GM23338 (cell line): ENCODE data around the gene TMEM121. TPM values are rescaled to one million over a fixed set of nuclear protein-coding genes. Genes with fewer than 3 reads are reported as not detected.

Experiments used
- ATAC-seq: fragments of 200-7000 bp; cut with Tn5 transposase; 3 replicates; pipeline ENCODE4 v1.9.1; 2020
- DNase-seq: peaks from one replicate; pipeline ENCODE4 v3.0.0-alpha.2; 2015; ENCODE audit warnings: low spot score
- H2AFZ ChIP-seq: fragments of 200-600 bp; sonication (generic); 2 replicates; pipeline ENCODE4 v1.8.0; 2016; ENCODE audit warnings: antibody characterized with exemption, mild to moderate bottlenecking, moderate library complexity
- H3F3A ChIP-seq: fragments of 200-600 bp; sonication (generic); replicated peaks from 2 replicates; pipeline ENCODE4 v1.8.0; 2017; ENCODE audit warnings: antibody characterized with exemption, mixed run types, low read depth
- H3K27ac ChIP-seq: fragments of 200-600 bp; sonication (generic); 2 replicates; pipeline ENCODE4 v1.6.1; 2016; ENCODE audit warnings: low read depth
- H3K27me3 ChIP-seq: fragments of 200-600 bp; sonication (generic); 2 replicates; pipeline ENCODE4 v1.8.0; 2016; ENCODE audit warnings: mild to moderate bottlenecking, mixed run types, moderate library complexity; ENCODE audit not compliant: insufficient read depth
- H3K36me3 ChIP-seq: fragments of 200-600 bp; sonication (generic); 2 replicates; pipeline ENCODE4 v1.8.0; 2016; ENCODE audit warnings: mild to moderate bottlenecking; ENCODE audit not compliant: insufficient read depth
- H3K4me1 ChIP-seq: fragments of 200-600 bp; sonication (generic); 2 replicates; pipeline ENCODE4 v1.8.0; 2016; ENCODE audit warnings: mild to moderate bottlenecking, moderate library complexity; ENCODE audit not compliant: insufficient read depth
- H3K4me2 ChIP-seq: fragments of 200-600 bp; sonication (generic); 2 replicates; pipeline ENCODE4 v1.7.1; 2017; ENCODE audit warnings: mixed run types
- H3K4me3 ChIP-seq: fragments of 200-600 bp; sonication (generic); 2 replicates; pipeline ENCODE4 v1.6.1; 2016; ENCODE audit warnings: mixed run types
- H3K79me2 ChIP-seq: fragments of 200-600 bp; sonication (generic); replicated peaks from 2 replicates; pipeline ENCODE4 v1.8.0; 2017; ENCODE audit warnings: mild to moderate bottlenecking; ENCODE audit not compliant: insufficient read depth
- H3K9me2 ChIP-seq: fragments of 200-600 bp; sonication (generic); 2 replicates; pipeline ENCODE4 v1.8.0; 2017; ENCODE audit not compliant: insufficient read depth
- H4K20me1 ChIP-seq: fragments of 200-600 bp; sonication (generic); replicated peaks from 2 replicates; pipeline ENCODE4 v1.8.0; 2017; ENCODE audit warnings: mild to moderate bottlenecking; ENCODE audit not compliant: insufficient read depth
- H3K27ac Mint-ChIP-seq: 2 replicates; pipeline ENCODE4 v1.8.0; 2020; ENCODE audit warnings: inconsistent platforms, mild to moderate bottlenecking, moderate library complexity, mixed read lengths
- H3K27me3 Mint-ChIP-seq: 3 replicates; pipeline ENCODE4 v1.8.0; 2022; ENCODE audit warnings: low read depth, mild to moderate bottlenecking, moderate library complexity, mixed read lengths, inconsistent platforms; ENCODE audit not compliant: insufficient read depth, poor library complexity
- H3K36me3 Mint-ChIP-seq: 3 replicates; pipeline ENCODE4 v1.8.0; 2021; ENCODE audit warnings: low read depth, mild to moderate bottlenecking, inconsistent platforms, moderate library complexity, mixed read lengths
- H3K4me1 Mint-ChIP-seq: 3 replicates; pipeline ENCODE4 v1.8.0; 2020; ENCODE audit warnings: mild to moderate bottlenecking, inconsistent platforms, mixed read lengths
- H3K4me3 Mint-ChIP-seq: 3 replicates; pipeline ENCODE4 v1.8.0; 2021; ENCODE audit warnings: moderate library complexity, mild to moderate bottlenecking, inconsistent platforms, mixed read lengths
- H3K9me3 Mint-ChIP-seq: 3 replicates; pipeline ENCODE4 v1.8.0; 2020; ENCODE audit warnings: moderate library complexity, mild to moderate bottlenecking, inconsistent platforms, mixed read lengths
- CREB1 ChIP-seq: fragments of 250-450 bp; sonication (Bioruptor Pico); IDR thresholded peaks from 2 replicates; pipeline ENCODE4 v1.5.0; 2020; ENCODE audit warnings: low read depth, mild to moderate bottlenecking, moderate library complexity
- ETS1 ChIP-seq: IDR thresholded peaks from 2 replicates; pipeline ENCODE4 v1.6.1; 2016; ENCODE audit warnings: antibody characterized with exemption
- EZH2 ChIP-seq: fragments of 200-600 bp; sonication (generic); IDR thresholded peaks from one replicate; pipeline ENCODE4 v1.8.0; 2017; ENCODE audit warnings: antibody characterized with exemption, mild to moderate bottlenecking, low read depth; ENCODE audit not compliant: unreplicated experiment
- EZH2phosphoT487 ChIP-seq: fragments of 200-600 bp; sonication (generic); IDR thresholded peaks from one replicate; pipeline ENCODE4 v1.8.1; 2018; ENCODE audit warnings: antibody characterized with exemption; ENCODE audit not compliant: unreplicated experiment
- JUNB ChIP-seq: IDR thresholded peaks from one replicate; pipeline ENCODE4 v1.6.1; 2016; ENCODE audit warnings: antibody characterized with exemption; ENCODE audit not compliant: unreplicated experiment
- NANOG ChIP-seq: IDR thresholded peaks from 2 replicates; pipeline ENCODE4 v1.6.1; 2016; ENCODE audit warnings: antibody characterized with exemption, borderline replicate concordance
- POLR2AphosphoS5 ChIP-seq: IDR thresholded peaks from 2 replicates; pipeline ENCODE4 v1.6.1; 2016; ENCODE audit warnings: antibody characterized with exemption, low read depth
- REST ChIP-seq: IDR thresholded peaks from one replicate; pipeline ENCODE4 v1.6.1; 2018; ENCODE audit warnings: antibody characterized with exemption; ENCODE audit not compliant: unreplicated experiment
- STAT1 ChIP-seq: IDR thresholded peaks from one replicate; pipeline ENCODE4 v1.6.1; 2016; ENCODE audit warnings: antibody characterized with exemption; ENCODE audit not compliant: unreplicated experiment
- ZNF114 ChIP-seq: fragments of 250-450 bp; sonication (Bioruptor Pico); IDR thresholded peaks from 2 replicates; pipeline ENCODE4 v1.5.0; 2020; ENCODE audit warnings: mild to moderate bottlenecking, moderate library complexity
- ZNF331 ChIP-seq: fragments of 250-450 bp; sonication (Bioruptor Pico); IDR thresholded peaks from 2 replicates; pipeline ENCODE4 v1.5.0; 2020; ENCODE audit warnings: low read depth, mild to moderate bottlenecking, moderate library complexity
- ZNF462 ChIP-seq: fragments of 250-450 bp; sonication (Bioruptor Pico); IDR thresholded peaks from 2 replicates; pipeline ENCODE4 v1.5.0; 2020; ENCODE audit warnings: mild to moderate bottlenecking, moderate library complexity
- polyA plus RNA-seq: library from polyadenylated mRNA; unstranded; fragments of >200 nt; fragmentation: Nextera tagmentation; extraction: Ambion mirVana; gene quantifications from 2 replicates; pipeline ENCODE4 v1.2.1, GENCODE V29; 2016
- total RNA-seq: library from RNA; depleted of rRNA; stranded (reverse); fragments of >200 nt; shearing (Covaris generic); gene quantifications from 2 replicates; pipeline ENCODE4 v1.2.3, GENCODE V29; 2014

The TMEM121 gene
- total and polyA plus RNA-seq, 2 experiments from 2014 or later = 0.13 to 1.3 TPM

- TF ChIP-seq ETS1 (no peak), NANOG (no peak), ZNF331 (CRISPR knock-in tag) (no peak), STAT1 (no peak), POLR2AphosphoS5 (no peak)
Observed at GRCh38 chr14:105503296-105503640, 23.1 kb upstream of the TMEM121 start (continued).

DNA sequence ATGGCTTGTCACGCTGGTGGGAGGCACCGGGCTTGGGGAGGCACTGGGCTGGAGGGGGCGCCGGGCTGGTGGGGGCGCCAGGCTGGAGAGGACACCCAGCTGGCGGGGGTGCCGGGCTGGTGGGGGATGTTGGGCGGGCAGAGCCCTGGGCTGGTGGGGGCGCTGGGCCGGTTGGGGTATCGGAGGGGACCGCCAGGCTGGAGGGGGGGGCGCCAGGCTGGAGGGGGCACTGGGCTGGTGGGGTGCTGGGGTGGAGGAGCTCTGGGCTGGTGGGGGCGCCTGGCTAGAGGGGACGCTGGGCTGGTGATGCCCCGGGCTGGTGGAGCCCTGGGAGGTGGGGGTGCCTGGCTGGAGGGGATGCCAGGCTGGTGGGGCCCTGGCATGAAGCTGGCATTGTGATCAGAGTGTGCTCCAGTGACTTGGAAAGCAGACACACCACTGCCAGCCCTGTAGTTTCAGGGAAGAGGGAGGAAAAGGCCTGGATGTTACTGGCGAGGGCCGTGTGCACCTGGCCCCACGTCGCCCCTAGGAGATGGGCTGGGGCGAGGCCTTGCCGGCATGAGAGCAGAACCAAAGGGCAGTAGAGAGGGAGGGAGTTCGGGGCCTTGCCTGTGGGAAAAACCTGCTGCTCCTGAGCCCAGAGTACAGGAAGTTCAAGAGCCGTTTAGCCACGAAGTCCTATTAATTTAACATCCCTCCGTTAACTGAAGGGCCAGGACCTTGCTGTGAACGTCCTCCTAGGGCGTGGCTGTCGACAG, 22.3 kb upstream of the TMEM121 start:
- Histone ChIP-seq H3K4me2 (no peak overlapping the region), H3K27ac (no peak overlapping the region), H3F3A (no peaks in the 10 kb centered on the region), H4K20me1 (no peaks in the 10 kb centered on the region), H2AFZ (no peak overlapping the region), H3K36me3 (no peaks in the 10 kb centered on the region), H3K4me3 (no peak overlapping the region), H3K4me1 (no peaks in the 10 kb centered on the region), H3K27me3 (no peaks in the 10 kb centered on the region), H3K9me2 (no peaks in the 10 kb centered on the region), H3K79me2 (no peaks in the 10 kb centered on the region)
- H3K4me3 Mint-ChIP-seq = no peak overlapping the region
- H3K36me3 Mint-ChIP-seq = no peaks in the 10 kb centered on the region; the same call in 2 of the 3 replicates
- H3K27ac Mint-ChIP-seq = no peak overlapping the region
- H3K9me3 Mint-ChIP-seq = no peaks in the 10 kb centered on the region; the same call in 1 of the 3 replicates
- H3K4me1 Mint-ChIP-seq = 0 out of 3 replicates have a peak, but pooled peaks cover 2% of the 10 kb centered on the region
- H3K27me3 Mint-ChIP-seq = peaks cover 2% of the 10 kb centered on the region
- DNase-seq = no peak
- no peak for ATAC-seq
- no peak for TF ChIP-seq NANOG
- no peak for TF ChIP-seq ZNF114
- no peak for TF ChIP-seq ETS1
- no peak for TF ChIP-seq EZH2phosphoT487
- TF ChIP-seq POLR2AphosphoS5 = no peak
- no peak for TF ChIP-seq EZH2
- TF ChIP-seq ZNF462 (CRISPR knock-in tag) = no peak
- TF ChIP-seq CREB1 (CRISPR knock-in tag) = no peak
- TF ChIP-seq JUNB = no peak
- no peak for TF ChIP-seq REST
- no peak for TF ChIP-seq STAT1
